ENCODE results near the gene RPS6KA2. TPM values are rescaled to one million over a fixed set of nuclear protein-coding genes. Genes with fewer than 3 reads are reported as not detected.

The RPS6KA2 gene
- polyA plus RNA-seq, 1 donor (not counting 4 experiments of a cell fraction or from before 2014, with no cell fraction given) = 8.2 TPM

- Histone ChIP-seq H3K27me3 (ENCODE audit: control insufficient read depth, extremely low read depth, insufficient read depth, low read length) (no peaks in the 10 kb centered on the region), H3K27ac (ENCODE audit: control insufficient read depth, insufficient read depth, low read length) (no peak overlapping the region), H3K4me3 (ENCODE audit: control insufficient read depth in 2 of 3, extremely low read depth in 1 of 3, insufficient read depth in 2 of 3, low read depth in 1 of 3, low read length in 3 of 3) (no peak overlapping the region), H3K9me1 (ENCODE audit: control insufficient read depth, extremely low read depth, insufficient read depth, low read length) (no peaks in the 10 kb centered on the region), H3K4me1 (ENCODE audit: control insufficient read depth, extremely low read depth, insufficient read depth, low read length) (no peaks in the 10 kb centered on the region), H2AFZ (ENCODE audit: control insufficient read depth, low read length) (no peak overlapping the region), H3K36me3 (ENCODE audit: control insufficient read depth in 2 of 2, extremely low read depth in 1 of 2, insufficient read depth in 2 of 2, low read length in 2 of 2) (no peaks in the 10 kb centered on the region), H3K9ac (ENCODE audit: control insufficient read depth, extremely low read depth, insufficient read depth, low read length) (no peak overlapping the region), H3K9me3 (ENCODE audit: control insufficient read depth, low read depth, low read length) (no peaks in the 10 kb centered on the region), H3K4me2 (ENCODE audit: control insufficient read depth, extremely low read depth, insufficient read depth, low read depth, low read length) (no peak overlapping the region), H4K20me1 (ENCODE audit: control insufficient read depth, extremely low read depth, insufficient read depth, low read length) (no peaks in the 10 kb centered on the region), H3K79me2 (ENCODE audit: control insufficient read depth, insufficient read depth, low read length) (no peaks in the 10 kb centered on the region)
- dilution Hi-C loops (cut with MboI; ENCODE audit: extremely low pct_ligation_motif_present, low sequenced_read_pairs) = no loop called here
- no peak for TF ChIP-seq CTCF (optimal IDR thresholded peaks at IDR 0.05 in 1 of 3, IDR thresholded peaks at IDR 0.05 in 1 of 3, conservative IDR thresholded peaks at IDR 0.05 in 1 of 3; ENCODE audit: extremely low read depth in 1 of 3, insufficient read depth in 2 of 3, low read length in 3 of 3)
- no peak for TF ChIP-seq EZH2 (IDR thresholded peaks at IDR 0.05; ENCODE audit: low read length)
- no peak for DNase-seq (ENCODE audit: low read depth, low spot score)
- no peak for FAIRE-seq
Measured at GRCh38 chr6:166449036-166449435, 178.0 kb downstream of the RPS6KA2 start.

GRCh38 chr6:166448432-166448831 lies 178.6 kb downstream of the RPS6KA2 start:
- H4K20me1 ChIP-seq (ENCODE audit: control insufficient read depth, extremely low read depth, insufficient read depth, low read length) = no peaks in the 10 kb centered on the region
- H2AFZ ChIP-seq (ENCODE audit: control insufficient read depth, low read length) = no peak overlapping the region
- H3K9ac ChIP-seq (ENCODE audit: control insufficient read depth, extremely low read depth, insufficient read depth, low read length) = no peak overlapping the region
- H3K9me1 ChIP-seq (ENCODE audit: control insufficient read depth, extremely low read depth, insufficient read depth, low read length) = no peaks in the 10 kb centered on the region
- no peak overlapping the region for H3K4me3 ChIP-seq (ENCODE audit: control insufficient read depth in 2 of 3, extremely low read depth in 1 of 3, insufficient read depth in 2 of 3, low read depth in 1 of 3, low read length in 3 of 3)
- TF ChIP-seq CTCF (optimal IDR thresholded peaks at IDR 0.05 in 1 of 3, IDR thresholded peaks at IDR 0.05 in 1 of 3, conservative IDR thresholded peaks at IDR 0.05 in 1 of 3; ENCODE audit: extremely low read depth in 1 of 3, insufficient read depth in 2 of 3, low read length in 3 of 3) (no peak), EZH2 (IDR thresholded peaks at IDR 0.05; ENCODE audit: low read length) (no peak)
- H3K79me2 ChIP-seq (ENCODE audit: control insufficient read depth, insufficient read depth, low read length) = no peaks in the 10 kb centered on the region
- no peaks in the 10 kb centered on the region for H3K27me3 ChIP-seq (ENCODE audit: control insufficient read depth, extremely low read depth, insufficient read depth, low read length)
- H3K36me3 ChIP-seq (ENCODE audit: control insufficient read depth in 2 of 2, extremely low read depth in 1 of 2, insufficient read depth in 2 of 2, low read length in 2 of 2) = no peaks in the 10 kb centered on the region
- FAIRE-seq (no peak), DNase-seq (ENCODE audit: low read depth, low spot score) (no peak)
- no peak overlapping the region for H3K27ac ChIP-seq (ENCODE audit: control insufficient read depth, insufficient read depth, low read length)
- no peaks in the 10 kb centered on the region for H3K4me1 ChIP-seq (ENCODE audit: control insufficient read depth, extremely low read depth, insufficient read depth, low read length)
- no peak overlapping the region for H3K4me2 ChIP-seq (ENCODE audit: control insufficient read depth, extremely low read depth, insufficient read depth, low read depth, low read length)
- no peaks in the 10 kb centered on the region for H3K9me3 ChIP-seq (ENCODE audit: control insufficient read depth, low read depth, low read length)
- dilution Hi-C loops (cut with MboI; ENCODE audit: extremely low pct_ligation_motif_present, low sequenced_read_pairs) = no loop called here
